ENCODE data around the gene PAPPA2. TPM values are rescaled to one million over a fixed set of nuclear protein-coding genes. Genes with fewer than 3 reads are reported as not detected.
"Not testable (repeated sequence)": the region's sequence is repeated elsewhere in the genome, so short reads cannot be mapped to it uniquely, and the experiment has no call there.

PAPPA2 gene, protein sequence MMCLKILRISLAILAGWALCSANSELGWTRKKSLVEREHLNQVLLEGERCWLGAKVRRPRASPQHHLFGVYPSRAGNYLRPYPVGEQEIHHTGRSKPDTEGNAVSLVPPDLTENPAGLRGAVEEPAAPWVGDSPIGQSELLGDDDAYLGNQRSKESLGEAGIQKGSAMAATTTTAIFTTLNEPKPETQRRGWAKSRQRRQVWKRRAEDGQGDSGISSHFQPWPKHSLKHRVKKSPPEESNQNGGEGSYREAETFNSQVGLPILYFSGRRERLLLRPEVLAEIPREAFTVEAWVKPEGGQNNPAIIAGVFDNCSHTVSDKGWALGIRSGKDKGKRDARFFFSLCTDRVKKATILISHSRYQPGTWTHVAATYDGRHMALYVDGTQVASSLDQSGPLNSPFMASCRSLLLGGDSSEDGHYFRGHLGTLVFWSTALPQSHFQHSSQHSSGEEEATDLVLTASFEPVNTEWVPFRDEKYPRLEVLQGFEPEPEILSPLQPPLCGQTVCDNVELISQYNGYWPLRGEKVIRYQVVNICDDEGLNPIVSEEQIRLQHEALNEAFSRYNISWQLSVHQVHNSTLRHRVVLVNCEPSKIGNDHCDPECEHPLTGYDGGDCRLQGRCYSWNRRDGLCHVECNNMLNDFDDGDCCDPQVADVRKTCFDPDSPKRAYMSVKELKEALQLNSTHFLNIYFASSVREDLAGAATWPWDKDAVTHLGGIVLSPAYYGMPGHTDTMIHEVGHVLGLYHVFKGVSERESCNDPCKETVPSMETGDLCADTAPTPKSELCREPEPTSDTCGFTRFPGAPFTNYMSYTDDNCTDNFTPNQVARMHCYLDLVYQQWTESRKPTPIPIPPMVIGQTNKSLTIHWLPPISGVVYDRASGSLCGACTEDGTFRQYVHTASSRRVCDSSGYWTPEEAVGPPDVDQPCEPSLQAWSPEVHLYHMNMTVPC (N-terminal part only)
- total RNA-seq (2014; rRNA removed; shearing (Covaris generic)) = not detected in 2 replicates

DNA sequence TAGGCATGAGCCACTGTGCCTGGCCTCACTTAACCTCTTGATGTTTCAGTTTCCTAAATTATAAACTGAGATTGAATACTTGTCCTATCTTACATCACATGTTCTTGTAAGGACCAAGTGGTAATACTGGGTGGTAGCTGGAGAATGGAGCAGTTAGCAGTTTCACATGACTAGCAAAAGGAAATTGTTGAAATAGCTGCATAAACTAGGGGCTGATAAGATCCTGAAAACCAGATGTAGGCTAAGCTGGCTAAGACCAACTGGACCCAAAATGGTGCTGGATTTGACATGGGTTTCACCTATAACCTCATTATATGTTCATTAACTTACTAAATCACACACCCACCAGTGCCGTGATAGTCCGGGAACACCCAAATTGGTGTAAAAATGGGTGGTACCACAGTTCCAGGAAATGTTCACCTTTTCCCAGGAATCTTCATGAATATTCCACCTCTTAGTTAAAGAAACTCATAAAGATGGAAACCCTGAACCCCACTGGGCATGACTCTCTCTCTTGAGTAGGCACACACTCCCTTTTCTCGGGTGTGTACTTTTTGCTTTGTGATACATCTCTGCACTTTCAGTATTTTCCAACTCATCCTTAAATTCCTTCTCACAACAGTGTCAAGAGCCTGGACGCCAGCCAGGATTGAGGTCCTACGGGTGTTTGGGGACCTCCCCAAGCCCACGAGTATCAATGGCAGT lies at the start of gene PAPPA2:
PAPPA2 (plus strand) TSS at position 502 of the 705 bp plus-strand sequence. CDS start 93,148 bp downstream, outside the sequence.
- no peak for DNase-seq (ENCODE audit: low spot score)
- in situ Hi-C loops (cut with HindIII; ENCODE audit: low sequenced_read_pairs) = no loop called here

DNA sequence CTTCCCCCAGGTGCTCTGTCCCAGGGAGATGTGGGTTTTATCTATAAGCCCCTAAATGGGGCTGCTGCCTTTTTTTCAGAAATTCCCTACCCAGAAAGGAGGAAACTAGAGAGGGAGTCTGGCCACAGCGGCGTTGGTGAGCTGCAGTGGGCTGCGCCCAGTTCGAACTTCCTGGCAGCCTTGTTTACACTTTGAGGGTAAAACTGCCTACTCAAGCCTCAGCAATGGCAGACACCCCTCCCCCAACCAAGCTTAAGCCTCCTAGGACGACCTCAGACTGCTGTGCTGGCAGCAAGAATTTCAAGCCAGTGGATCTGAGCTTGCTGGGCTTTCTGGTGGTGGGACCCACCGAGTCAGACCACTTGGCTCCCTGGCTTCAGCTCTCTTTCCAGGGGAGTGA lies 46.2 kb upstream of the PAPPA2 start:
- no peak for DNase-seq (ENCODE audit: low spot score)
- in situ Hi-C loops (cut with HindIII; ENCODE audit: low sequenced_read_pairs) = no loop called here

DNA sequence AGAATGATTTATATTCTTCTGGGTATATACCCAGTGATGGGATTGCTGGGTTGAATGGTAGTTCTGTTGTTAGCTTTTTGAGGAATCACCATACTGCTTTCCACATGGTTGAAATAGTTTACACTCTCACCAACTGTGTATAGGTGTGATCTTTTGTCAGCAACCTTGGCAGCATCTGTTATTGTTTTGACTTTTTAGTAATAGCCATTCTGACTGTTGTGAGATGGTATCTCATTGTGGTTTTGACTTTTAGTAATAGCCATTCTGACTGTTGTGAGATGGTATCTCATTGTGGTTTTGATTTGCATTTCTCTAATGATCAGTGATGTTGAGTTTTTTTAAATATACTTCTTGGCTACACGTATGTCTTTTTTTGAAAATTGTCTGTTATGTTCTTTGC lies 43.4 kb upstream of the PAPPA2 start:
- DNase-seq (ENCODE audit: low spot score); in situ Hi-C loops (cut with HindIII; ENCODE audit: low sequenced_read_pairs): not testable (repeated sequence)

DNA sequence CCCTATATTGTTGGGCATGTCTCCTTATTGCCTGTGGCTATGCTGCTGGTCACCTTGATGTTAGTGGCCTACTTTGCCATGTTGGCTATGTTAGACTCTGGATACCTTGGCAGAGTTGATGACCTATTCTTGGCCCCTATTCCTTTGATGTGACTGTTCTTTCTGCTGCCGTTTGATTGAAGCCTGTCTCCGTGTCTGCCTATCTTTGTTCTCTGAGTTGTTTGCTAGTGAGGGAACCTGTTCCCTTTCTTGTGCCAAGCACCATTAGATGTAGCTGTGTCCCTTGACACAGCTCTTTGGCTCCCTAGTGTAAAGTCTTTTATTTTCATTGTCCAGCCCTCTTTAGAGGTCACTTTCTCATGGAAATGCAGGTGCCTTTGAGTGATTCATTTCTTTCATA lies 28.7 kb upstream of the PAPPA2 start:
- no peak for DNase-seq (ENCODE audit: low spot score)
- in situ Hi-C loops (cut with HindIII; ENCODE audit: low sequenced_read_pairs) = no loop called here

DNA sequence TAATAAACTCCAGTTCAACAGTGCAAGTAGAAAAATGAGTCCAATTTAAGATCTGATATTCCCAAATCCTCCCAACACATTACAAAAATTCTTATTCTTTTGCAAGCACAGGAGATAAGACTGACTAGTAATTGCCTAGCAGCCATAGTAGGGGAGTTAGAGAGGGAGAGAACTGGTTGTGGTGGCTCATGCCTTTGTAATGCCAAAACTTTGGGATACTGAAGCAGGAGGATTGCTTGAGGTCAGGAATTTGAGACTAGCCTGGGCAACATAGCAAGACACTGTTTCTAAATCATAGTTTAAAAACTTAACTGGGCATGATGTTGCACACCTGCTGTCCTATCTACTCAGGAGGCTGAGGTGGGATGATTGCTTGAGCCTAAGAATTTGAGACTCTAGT lies 26.7 kb upstream of the PAPPA2 start:
- in situ Hi-C loops (cut with HindIII; ENCODE audit: low sequenced_read_pairs) = no loop called here
- no peak for DNase-seq (ENCODE audit: low spot score)

DNA sequence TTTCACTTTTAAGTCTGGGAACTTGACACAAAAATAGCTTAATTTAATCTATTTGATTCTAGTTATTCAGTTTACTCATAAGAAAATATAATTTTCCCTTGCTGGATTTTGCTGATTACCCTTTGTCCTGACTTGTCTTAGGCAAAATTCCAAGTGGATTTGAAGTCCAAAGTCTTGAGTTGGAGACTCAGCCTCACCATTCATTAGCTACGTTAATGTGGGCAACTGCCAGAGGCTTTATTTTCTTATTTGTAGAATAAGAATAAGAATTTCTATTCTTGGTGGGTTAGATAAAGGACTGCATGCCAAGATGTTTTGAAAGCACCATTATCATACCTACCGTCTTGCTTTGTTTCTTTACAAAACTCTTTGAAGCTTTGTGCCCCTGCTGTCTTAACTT lies 22.8 kb upstream of the PAPPA2 start:
- in situ Hi-C loops (cut with HindIII; ENCODE audit: low sequenced_read_pairs) = no loop called here
- no peak for DNase-seq (ENCODE audit: low spot score)

DNA sequence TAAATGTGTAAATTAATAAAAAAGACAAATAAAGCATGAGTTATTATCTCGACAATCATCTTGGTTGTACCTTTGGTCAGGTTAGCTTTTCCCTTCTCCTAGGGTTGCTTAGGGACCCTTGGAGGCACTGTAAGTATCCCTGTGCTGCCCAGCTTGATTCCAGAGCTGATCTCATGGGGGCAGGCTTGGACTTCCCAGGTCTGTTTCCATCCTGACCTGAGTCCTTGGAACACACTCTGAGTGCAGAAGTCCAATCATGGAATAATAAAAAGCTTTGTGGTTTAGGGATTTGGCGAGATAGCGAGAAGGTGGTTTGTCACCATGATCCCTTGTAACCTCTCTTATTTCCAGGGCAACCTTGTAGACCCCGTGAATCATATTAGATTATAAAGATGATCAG lies 18.7 kb upstream of the PAPPA2 start:
- in situ Hi-C loops (cut with HindIII; ENCODE audit: low sequenced_read_pairs) = no loop called here
- DNase-seq (ENCODE audit: low spot score) = no peak

DNA sequence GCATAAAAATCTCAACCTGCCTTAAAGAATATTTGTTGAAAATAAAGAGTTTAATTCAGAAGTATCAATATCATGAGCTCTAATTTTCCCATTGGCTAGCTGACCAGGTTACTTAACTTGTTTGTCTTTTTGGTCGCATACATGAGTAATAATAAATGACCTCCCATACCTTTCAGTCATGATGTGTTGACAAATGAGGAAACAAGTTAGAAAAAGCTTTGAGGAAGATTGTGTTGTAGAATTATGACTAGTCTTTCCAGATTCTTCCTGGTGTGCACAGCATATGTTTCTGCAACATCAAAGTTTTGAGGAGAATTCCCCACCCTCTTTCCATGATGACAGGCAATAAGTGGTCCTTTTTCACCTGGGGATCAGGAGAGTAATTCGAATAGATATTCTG lies 17.6 kb upstream of the PAPPA2 start:
- in situ Hi-C loops (cut with HindIII; ENCODE audit: low sequenced_read_pairs) = no loop called here
- no peak for DNase-seq (ENCODE audit: low spot score)

DNA sequence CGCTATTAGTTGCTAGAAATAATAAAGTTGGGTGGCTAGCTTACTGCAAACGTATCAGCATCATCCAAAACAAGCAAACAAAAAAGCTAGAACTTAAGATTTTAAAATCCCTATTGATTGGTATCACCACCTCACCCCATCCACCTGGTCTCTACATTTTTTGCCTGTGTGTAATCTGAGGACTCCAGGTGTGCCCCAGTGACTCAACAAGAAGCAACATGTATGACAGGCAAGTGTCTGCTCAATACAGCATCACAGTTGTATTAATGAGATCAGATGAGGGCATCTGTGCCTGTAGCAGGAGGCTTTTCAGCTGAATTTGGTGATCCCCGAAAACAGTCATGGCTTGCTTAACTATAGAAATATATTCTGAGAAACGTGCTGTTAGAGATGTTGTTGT lies 14.6 kb upstream of the PAPPA2 start:
- in situ Hi-C loops (cut with HindIII; ENCODE audit: low sequenced_read_pairs) = no loop called here
- DNase-seq (ENCODE audit: low spot score) = no peak

DNA sequence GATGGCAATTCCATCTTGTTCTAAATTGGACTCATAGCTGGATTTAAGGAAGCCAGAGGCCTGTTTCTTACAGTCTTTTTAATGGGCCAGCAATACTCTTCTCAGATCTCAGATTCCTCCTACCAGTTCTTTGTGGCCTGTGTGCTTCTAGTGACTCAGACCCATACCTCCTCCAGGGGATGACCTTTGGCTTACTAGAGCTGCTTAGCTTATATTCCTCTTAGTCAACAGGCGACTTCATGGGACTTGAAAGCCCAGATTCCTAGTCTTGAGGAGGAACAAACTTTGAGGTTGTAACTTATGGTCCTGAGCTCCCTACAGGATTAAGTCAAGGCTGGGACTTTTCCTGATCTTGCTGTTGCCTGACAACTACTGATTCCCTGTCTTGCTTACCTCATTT lies 12.4 kb upstream of the PAPPA2 start:
- DNase-seq (ENCODE audit: low spot score) = no peak
- in situ Hi-C loops (cut with HindIII; ENCODE audit: low sequenced_read_pairs) = no loop called here

DNA sequence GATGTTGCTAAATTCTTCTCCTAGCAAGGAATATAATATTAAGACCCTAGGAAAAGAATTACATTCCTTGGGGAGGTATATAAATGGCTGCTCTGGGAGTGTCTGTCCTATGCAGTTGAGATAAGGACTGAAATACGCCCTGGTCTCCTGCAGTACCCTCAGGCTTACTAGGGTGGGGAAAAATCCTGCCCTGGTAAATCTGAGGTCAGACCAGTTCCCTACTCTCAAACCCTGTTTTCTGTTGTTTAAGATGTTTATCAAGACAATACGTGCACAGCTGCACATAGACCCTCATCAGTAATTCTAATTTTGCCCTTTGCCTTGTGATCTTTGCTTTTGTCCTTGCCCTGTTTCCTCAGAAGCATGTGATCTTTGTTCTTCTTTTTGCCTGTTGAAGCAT lies 11.2 kb upstream of the PAPPA2 start:
- in situ Hi-C loops (cut with HindIII; ENCODE audit: low sequenced_read_pairs); DNase-seq (ENCODE audit: low spot score): not testable (repeated sequence)

DNA sequence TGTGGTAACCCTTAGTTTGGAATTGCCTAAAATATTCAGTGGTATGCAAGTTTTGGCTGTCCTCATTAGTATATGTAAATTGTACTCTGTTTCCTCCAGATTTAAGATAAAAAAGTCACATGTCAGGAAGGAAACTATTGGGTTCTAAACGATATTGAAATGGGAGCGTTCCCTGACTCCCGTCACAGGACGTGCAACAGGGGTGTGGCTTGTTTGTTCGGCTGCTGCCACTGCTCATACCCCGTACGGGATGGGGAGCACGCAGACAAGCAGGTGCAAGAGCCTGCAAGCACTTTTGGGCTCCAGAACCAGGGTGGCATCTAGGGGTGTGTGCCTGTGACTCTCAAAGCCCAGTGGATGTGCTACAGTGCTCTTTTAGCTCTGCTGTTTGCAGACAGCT lies 6.2 kb upstream of the PAPPA2 start:
- in situ Hi-C loops (cut with HindIII; ENCODE audit: low sequenced_read_pairs) = no loop called here
- DNase-seq (ENCODE audit: low spot score) = no peak

DNA sequence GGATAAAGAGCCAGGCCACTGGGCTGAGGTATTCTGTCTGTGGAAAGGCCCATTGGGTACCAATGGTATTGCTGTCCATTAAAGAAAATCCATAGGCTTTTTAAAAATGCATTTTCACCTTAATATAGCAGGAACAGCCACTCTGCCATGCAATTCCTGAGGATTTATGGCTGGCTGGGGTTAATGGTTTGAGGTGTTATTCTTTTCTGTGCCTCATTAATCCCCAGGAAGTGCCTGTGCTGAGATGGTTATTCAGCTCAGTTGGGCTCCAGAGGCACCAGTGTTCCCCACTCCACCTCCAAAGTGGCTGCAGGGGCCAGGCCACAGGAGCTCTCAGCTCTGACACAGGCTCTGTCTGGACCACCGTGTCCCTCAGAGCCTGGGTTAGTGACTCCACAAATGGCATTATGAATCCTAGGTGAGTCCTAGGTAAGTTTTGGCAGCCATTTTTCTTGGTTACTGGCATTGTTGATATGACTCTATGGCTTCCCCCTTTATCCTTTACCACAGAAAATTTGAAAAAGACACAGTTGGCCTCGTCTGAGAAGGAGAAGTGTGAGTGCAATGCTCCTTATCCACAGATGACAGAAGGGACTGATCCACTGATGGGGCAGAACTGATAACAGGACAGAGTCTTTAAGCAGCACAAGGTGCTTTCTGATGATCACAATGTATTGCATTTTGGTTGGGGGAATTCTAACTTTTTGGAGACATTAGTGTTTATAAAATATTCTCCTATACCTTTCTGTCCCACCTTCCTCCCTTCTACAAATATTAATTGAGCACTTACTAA lies 2.2 kb upstream of the PAPPA2 start:
- no peak for DNase-seq (ENCODE audit: low spot score)
- in situ Hi-C loops (cut with HindIII; ENCODE audit: low sequenced_read_pairs) = no loop called here

DNA sequence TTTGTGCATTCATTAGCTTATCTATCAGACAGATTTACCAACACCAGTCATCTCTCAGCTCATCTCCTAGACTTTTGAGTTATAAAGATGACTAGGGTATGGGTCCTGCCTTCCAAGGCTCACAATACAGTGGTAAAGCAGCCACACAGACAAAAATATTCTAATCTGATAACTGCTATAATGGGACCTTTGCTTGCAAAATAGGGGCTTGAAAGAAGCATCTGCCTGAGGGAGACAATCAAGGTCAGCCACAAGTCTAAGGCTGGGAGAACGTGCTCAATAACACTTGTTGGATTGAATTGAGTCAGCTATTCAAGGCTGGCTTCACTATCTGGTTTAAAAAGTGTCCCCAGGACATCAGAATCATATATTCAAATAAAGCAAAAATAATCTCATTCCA lies 1.4 kb upstream of the PAPPA2 start:
- no peak for DNase-seq (ENCODE audit: low spot score)
- in situ Hi-C loops (cut with HindIII; ENCODE audit: low sequenced_read_pairs) = no loop called here

DNA sequence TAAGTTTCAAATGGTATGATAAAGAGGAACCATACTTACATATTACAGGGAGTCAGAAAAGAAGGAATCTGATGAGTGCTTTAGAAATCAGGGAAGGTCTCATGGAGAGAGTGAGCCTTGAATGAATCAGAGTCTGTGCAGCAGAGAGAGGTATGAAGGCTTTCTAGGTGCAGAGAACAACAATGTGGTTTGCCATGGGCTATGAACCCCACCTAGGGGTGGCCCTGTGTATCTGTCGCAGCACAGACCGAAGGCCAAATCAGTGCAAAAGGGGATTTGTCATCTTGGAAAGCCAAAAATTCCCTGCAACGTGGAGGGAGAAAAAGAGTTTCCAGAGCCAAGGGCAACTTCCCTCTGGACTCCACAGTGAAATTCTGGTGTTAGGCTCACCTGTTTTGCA lies 3.5 kb downstream of the PAPPA2 start:
- peak; percentile 2 for DNase-seq (ENCODE audit: low spot score)
- in situ Hi-C loops (cut with HindIII; ENCODE audit: low sequenced_read_pairs) = no loop called here

DNA sequence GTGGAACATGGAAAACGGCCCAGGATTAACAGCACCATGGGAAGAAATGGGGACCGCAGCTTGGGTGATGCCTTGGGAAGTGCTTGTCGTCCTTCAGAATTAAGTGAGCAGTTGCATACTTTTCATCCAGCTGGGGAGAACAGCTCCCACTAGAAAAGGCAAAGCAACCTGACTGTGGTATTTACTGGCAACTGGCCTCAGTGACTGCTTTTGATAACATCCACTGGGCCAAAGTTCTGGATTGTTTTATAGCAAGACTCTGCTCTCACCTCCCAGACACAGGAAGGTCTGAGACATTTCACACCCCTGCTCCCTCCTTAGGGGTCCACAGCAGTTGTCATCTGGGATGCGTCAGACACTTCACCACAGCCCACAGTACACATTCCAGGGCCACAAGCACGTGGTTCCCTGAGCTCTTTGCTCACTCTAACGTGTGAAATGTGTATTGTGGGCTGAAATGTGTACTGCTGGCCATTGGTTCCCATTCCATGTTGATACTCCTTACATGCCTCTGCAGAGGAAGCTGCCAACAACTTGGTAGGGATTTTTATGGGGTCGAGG lies 6.6 kb downstream of the PAPPA2 start:
- in situ Hi-C loops (cut with HindIII; ENCODE audit: low sequenced_read_pairs) = no loop called here
- no peak for DNase-seq (ENCODE audit: low spot score)

DNA sequence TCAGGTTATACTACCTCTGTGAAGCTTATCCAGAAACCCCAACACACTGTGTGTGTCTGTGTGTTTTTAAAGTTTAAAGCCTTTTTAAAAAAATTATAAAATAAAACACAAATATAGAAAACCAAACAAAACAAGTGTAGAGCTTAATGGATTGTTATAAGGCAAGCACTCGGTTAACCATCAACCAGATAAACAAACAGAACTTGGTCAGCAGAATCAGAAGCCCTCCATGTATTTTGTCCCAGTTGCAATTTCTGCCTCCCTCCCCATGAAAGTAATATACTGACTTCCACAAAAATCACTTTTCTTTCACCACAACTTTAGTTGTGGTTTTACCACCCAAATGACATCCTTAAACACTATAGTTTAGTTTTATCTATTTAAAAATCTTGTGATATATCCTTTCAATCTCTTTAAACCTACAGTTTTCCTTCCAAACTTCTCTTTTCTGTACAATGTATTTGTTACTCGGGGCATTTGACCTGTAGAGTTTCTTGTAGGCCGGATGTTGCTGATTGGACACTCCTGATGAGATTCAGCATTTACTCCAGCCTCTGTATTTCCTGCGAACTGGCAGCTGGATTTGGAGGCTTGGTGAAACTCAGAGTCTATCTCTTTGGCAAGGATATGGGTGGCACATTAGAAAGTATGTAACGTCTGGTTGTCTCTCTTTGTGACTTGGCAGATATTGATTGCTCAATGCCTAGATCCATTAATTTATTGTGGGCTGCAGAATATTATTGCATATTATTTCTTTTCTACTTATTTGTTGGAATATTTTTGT lies 8.6 kb downstream of the PAPPA2 start:
- in situ Hi-C loops (cut with HindIII; ENCODE audit: low sequenced_read_pairs) = no loop called here
- no peak for DNase-seq (ENCODE audit: low spot score)

DNA sequence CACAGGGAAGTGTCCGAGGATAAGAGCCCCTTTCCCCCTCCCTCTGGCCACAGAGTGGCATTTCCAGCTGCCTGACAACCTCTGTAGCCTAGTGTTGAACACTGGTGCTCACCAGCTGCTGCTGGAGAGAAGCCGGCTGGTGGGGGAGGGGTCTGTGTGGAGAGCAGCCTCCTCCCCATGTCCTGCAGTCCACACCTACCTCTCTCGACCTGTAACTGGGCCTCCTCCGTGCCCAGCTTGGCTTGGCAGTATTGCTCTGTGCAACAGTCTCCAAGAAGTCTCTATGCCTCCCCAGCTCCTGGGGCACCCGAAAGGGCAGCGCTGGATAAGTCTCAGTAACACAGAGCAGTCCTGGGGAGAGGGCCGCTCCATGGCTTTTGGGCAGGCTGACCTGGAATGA lies 17.0 kb downstream of the PAPPA2 start:
- no peak for DNase-seq (ENCODE audit: low spot score)
- in situ Hi-C loops (cut with HindIII; ENCODE audit: low sequenced_read_pairs) = no loop called here

Measured in G401 (cell line).